ENCODE data around the gene ZSCAN20. TPM values are rescaled to one million over a fixed set of nuclear protein-coding genes. Genes with fewer than 3 reads are reported as not detected.

ZSCAN20 gene
- total RNA-seq, 1 donor: 6.2 TPM

GRCh38 chr1:33512226-33513011 is 40.0 kb downstream of the ZSCAN20 start:
- no peak for TF ChIP-seq CTCF (IDR thresholded peaks at IDR 0.05; ENCODE audit: insufficient read depth, low read length)
- DNase-seq (ENCODE audit: low read depth): no peak
- H3K4me3 ChIP-seq (ENCODE audit: low read depth, low read length): no peak overlapping the region

- H3K4me3 ChIP-seq (ENCODE audit: low read depth, low read length): no peak overlapping the region
- TF ChIP-seq CTCF (IDR thresholded peaks at IDR 0.05; ENCODE audit: insufficient read depth, low read length): no peak
- DNase-seq (ENCODE audit: low read depth): no peak
Observed at GRCh38 chr1:33515112-33515511, 42.7 kb downstream of the ZSCAN20 start.

- TF ChIP-seq CTCF (IDR thresholded peaks at IDR 0.05; ENCODE audit: insufficient read depth, low read length): no peak
- no peak overlapping the region for H3K4me3 ChIP-seq (ENCODE audit: low read depth, low read length)
- no peak for DNase-seq (ENCODE audit: low read depth)
Observed at GRCh38 chr1:33515607-33516006, 43.2 kb downstream of the ZSCAN20 start.

GRCh38 chr1:33516428-33516827 is 44.0 kb downstream of the ZSCAN20 start:
- H3K4me3 ChIP-seq (ENCODE audit: low read depth, low read length): no peak overlapping the region
- TF ChIP-seq CTCF (IDR thresholded peaks at IDR 0.05; ENCODE audit: insufficient read depth, low read length): no peak
- no peak for DNase-seq (ENCODE audit: low read depth)

GRCh38 chr1:33516891-33517567 is 44.6 kb downstream of the ZSCAN20 start:
- no peak for TF ChIP-seq CTCF (IDR thresholded peaks at IDR 0.05; ENCODE audit: insufficient read depth, low read length)
- peak; percentile 9 for DNase-seq (ENCODE audit: low read depth)
- no peak overlapping the region for H3K4me3 ChIP-seq (ENCODE audit: low read depth, low read length)

GRCh38 chr1:33517596-33518250 is 45.3 kb downstream of the ZSCAN20 start:
- no peak overlapping the region for H3K4me3 ChIP-seq (ENCODE audit: low read depth, low read length)
- DNase-seq (ENCODE audit: low read depth): peak; percentile 14
- TF ChIP-seq CTCF (IDR thresholded peaks at IDR 0.05; ENCODE audit: insufficient read depth, low read length): no peak
